ENCODE measurements around the gene POC1A.
"Not testable (repeated sequence)": the region's sequence is repeated elsewhere in the genome, so short reads cannot be mapped to it uniquely, and the experiment has no call there.

The POC1A gene

GRCh38 chr3:52183786-52184445 is 29.7 kb upstream of the POC1A start:
- no peak for DNase-seq

GRCh38 chr3:52182691-52183090 is 28.5 kb upstream of the POC1A start:
- no peak for DNase-seq

- DNase-seq = no peak
These were observed 28.0 kb upstream of the POC1A start for GRCh38 chr3:52182196-52182595.

- peak; percentile 53 for DNase-seq
These were observed 27.3 kb upstream of the POC1A start for GRCh38 chr3:52181543-52181942.

- DNase-seq = no peak
These were observed 24.3 kb upstream of the POC1A start for GRCh38 chr3:52178537-52178936.

GRCh38 chr3:52178126-52178525 is 23.9 kb upstream of the POC1A start:
- DNase-seq = not testable (repeated sequence)

GRCh38 chr3:52177701-52178042 is 23.4 kb upstream of the POC1A start:
- no peak for DNase-seq

GRCh38 chr3:52176951-52177700 is 22.9 kb upstream of the POC1A start:
- no peak for DNase-seq

GRCh38 chr3:52176180-52176752 is 22.0 kb upstream of the POC1A start:
- DNase-seq = no peak

- no peak for DNase-seq
These were observed 21.4 kb upstream of the POC1A start for GRCh38 chr3:52175416-52176179.

GRCh38 chr3:52174896-52175295 is 20.7 kb upstream of the POC1A start:
- no peak for DNase-seq

- no peak for DNase-seq
These were observed 18.9 kb upstream of the POC1A start for GRCh38 chr3:52173101-52173500.

GRCh38 chr3:52172262-52172757 is 18.1 kb upstream of the POC1A start:
- DNase-seq = no peak

GRCh38 chr3:52171514-52172261 is 17.5 kb upstream of the POC1A start:
- peak; percentile 58 for DNase-seq

- not testable (repeated sequence) for DNase-seq
These were observed 16.0 kb upstream of the POC1A start for GRCh38 chr3:52170217-52170616.

- DNase-seq = no peak
These were observed 13.0 kb upstream of the POC1A start for GRCh38 chr3:52167240-52167639.

- no peak for DNase-seq
These were observed 8.1 kb upstream of the POC1A start for GRCh38 chr3:52162250-52162872.

GRCh38 chr3:52159503-52159902 is 5.3 kb upstream of the POC1A start:
- no peak for DNase-seq

GRCh38 chr3:52155912-52156311 is 1.7 kb upstream of the POC1A start:
- no peak for DNase-seq

- DNase-seq = peak; percentile 75
These were observed 680 bp downstream of the POC1A start for GRCh38 chr3:52153389-52154096.

GRCh38 chr3:52151991-52152390 is 2.2 kb downstream of the POC1A start:
- not testable (repeated sequence) for DNase-seq
